Vagina (tissue), 2 donors: Measurements from ENCODE around the gene CAND1.

ENCODE experiments used
- CTCF ChIP-seq, 3 experiments: fragments of 450-650 bp in 2 of 3; fragments of 200-600 bp in 1 of 3; sonication (generic) in 1 of 3; IDR thresholded peaks; one replicate each; pipeline ENCODE4 v1.5.1; 2017 to 2019; ENCODE audit warnings: antibody characterized with exemption in 3 of 3, mild to moderate bottlenecking in 2 of 3, moderate library complexity in 2 of 3
- POLR2A ChIP-seq, 2 donors: fragments of 450-650 bp; IDR thresholded peaks; one replicate each; pipeline ENCODE4 v1.6.1; 2017; ENCODE audit warnings: antibody characterized with exemption in 2 of 2, mild to moderate bottlenecking in 2 of 2, moderate library complexity in 2 of 2
- POLR2AphosphoS5 ChIP-seq, 2 donors: sonication (generic); formaldehyde crosslinking; IDR thresholded peaks; one replicate each; pipeline ENCODE4 v1.9.0; 2017; ENCODE audit warnings: antibody characterized with exemption in 2 of 2, mild to moderate bottlenecking in 2 of 2, low read depth in 1 of 2; ENCODE audit not compliant: insufficient read depth in 1 of 2

GRCh38 chr12:67358781-67359338, 89.7 kb downstream of the CAND1 start:
- no peak for TF ChIP-seq POLR2AphosphoS5 (IDR thresholded peaks at IDR 0.05; ENCODE audit: insufficient read depth in 1 of 2, low read depth in 1 of 2)
- no peak for TF ChIP-seq CTCF (IDR thresholded peaks at IDR 0.05)
- no peak for TF ChIP-seq POLR2A (IDR thresholded peaks at IDR 0.05)
